ENCODE results near the gene SLC35G3.
"Not testable (repeated sequence)": the region's sequence is repeated elsewhere in the genome, so short reads cannot be mapped to it uniquely, and the experiment has no call there.

SLC35G3 gene

DNA sequence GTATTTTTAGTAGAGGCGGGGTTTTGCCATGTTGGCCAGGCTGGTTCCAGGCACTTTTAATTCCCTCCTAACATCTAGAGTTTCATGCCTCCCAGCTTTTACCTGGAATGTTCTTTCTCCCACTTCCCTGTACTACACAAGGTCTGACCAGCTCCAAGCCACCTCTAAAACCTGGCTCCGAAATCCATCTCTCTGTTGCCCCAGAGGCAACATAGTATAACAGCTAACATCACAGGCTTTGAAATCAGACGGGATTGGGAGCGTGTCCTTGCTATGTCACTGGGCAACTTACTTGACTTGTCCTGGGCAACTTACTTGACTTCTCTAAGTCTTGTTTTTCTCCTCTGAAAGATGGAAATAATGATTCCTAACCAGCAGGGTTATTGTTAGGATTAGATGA is 31.4 kb downstream of the SLC35G3 start:
- DNase-seq = no peak

DNA sequence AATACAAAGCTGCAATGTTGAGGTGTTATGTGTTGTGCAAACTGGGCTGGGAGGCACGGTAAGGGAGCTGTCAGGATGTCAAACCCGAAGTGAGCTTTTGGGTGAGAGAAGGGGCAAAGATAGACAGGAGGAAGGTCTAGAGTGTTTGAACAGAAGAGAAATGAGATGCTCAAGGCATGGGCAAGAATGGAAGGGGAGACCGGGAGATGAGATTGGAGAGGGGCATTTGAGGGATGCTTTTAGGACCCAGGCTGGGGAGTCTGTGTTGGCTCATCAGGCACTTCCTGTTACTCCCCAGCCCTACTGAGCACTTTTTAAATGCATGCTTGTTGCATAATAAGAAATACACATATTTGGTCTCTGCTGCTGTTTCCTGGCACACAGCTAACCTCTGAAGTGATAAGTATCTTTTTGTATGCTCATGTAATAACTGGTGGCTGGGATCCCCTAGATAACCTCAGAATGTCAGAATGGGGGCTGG is 32.9 kb downstream of the SLC35G3 start:
- no peak for DNase-seq

DNA sequence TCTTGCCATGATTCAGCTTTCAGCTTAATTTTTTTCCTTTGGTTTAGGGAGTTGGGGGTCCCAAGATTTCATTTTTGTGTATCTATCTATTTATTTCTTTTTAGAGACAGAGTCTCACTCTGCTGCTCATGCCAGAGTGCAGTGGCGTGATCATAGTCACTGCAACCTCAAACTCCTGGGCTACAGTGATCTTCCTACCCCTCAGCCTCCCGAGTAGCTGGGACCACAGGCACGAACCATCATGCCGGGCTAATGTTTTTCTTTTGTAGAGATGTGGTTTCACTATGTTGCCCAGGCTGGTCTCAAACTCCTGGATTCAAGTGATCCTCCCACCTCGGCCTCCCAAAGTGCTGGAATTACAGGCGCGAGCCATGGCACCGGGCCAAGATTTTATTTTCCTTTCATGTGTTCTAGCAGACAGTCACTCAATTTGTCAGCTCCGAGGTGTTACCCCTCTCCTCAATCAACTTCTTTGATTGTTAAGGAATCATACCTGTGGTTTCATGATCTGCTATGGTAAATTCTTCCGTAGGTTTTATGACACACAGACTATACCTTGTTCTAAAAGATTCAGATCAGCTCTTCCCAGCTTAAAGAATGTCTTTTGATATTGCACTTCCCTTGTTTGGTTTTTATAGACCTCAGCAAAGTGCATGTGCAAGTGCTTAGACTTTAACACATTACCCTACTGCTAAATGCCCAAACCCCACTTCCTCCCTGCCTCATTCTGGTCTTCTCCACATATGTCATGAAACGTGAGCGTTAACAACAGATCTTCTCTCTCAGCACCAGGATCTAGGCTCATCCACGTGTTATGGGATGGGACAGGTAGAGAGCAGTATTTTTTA is 33.6 kb downstream of the SLC35G3 start:
- DNase-seq = no peak

DNA sequence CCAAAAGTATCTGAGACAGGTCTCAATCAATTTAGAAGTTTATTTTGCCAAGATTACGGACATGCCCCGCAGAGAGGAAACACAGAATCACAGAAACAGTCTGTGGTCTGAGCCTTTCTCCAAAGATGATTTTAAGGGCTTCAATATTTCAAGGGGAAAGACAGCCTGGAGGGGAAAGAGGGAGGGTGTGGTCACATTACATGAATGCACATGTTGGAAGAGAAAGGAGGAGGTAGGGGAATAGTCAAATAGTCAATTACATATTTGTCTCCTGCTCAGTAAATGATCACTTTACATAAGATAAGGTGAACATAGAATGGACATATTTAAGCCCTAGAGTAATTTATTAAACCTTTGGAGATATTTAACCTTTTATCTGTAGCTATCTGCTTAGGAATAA is 34.3 kb downstream of the SLC35G3 start:
- DNase-seq = no peak

DNA sequence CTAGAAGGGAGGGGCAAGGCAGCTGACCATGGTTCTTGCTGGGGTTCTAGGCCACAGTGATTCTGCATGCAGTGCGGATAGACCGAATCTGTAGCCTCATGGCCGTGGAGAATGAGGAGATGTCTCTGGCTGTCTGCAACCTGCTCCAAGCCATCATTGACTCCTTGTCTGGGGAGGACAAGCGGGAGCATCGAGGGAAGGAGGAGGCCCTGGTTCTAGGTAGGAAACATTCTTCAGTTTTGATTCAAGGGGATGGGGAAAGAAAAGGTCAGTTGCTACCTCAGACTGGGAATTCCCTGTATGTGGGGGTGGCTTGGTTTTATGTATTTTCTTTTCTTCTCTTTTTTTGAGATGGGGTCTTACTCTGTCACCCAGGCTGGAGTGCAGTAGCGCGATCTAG is 38.9 kb downstream of the SLC35G3 start:
- DNase-seq = no peak

DNA sequence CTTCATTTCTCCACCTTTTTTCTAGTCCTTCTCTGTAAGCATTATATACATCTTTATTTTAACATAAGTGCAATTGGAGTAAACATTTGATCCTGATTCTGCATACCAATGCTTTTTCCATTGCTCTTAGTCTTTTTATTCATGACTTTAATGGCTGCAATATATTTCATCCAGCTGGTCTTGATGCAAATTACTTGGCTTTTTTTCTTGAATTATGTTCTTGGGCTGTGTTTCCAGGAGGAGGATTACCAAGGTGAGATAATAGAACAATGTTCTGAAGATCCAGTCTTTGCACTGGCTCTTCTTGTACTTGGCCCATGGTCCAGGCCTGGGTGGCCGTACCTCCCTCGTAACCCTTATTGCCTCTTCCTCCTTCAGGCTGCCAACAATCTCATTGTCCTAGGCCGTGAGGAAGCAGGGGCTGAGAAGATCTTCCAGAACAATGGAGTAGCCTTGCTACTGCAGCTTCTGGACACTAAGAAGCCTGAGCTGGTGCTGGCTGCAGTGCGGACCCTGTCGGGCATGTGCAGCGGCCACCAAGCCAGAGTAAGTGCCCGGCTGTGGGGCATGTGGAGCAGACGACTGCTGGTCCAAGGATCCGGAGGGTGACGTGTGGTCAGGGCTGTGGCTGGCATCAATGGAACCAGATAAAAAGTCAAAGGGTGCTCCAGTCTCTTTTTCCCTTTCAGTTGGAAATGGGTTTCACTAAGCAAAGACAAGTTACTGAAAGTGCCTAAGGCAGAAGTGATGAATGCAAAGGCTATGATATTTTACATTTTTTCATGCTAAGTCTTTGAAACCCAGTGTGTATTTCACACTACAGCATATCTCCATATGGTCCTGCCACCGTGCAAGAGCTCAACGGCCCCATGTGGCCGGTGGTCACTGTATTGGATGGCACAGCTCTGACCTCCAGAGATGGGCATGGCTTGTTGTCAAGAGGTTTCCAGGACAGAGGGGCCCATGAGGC is 39.7 kb downstream of the SLC35G3 start:
- no peak for DNase-seq

DNA sequence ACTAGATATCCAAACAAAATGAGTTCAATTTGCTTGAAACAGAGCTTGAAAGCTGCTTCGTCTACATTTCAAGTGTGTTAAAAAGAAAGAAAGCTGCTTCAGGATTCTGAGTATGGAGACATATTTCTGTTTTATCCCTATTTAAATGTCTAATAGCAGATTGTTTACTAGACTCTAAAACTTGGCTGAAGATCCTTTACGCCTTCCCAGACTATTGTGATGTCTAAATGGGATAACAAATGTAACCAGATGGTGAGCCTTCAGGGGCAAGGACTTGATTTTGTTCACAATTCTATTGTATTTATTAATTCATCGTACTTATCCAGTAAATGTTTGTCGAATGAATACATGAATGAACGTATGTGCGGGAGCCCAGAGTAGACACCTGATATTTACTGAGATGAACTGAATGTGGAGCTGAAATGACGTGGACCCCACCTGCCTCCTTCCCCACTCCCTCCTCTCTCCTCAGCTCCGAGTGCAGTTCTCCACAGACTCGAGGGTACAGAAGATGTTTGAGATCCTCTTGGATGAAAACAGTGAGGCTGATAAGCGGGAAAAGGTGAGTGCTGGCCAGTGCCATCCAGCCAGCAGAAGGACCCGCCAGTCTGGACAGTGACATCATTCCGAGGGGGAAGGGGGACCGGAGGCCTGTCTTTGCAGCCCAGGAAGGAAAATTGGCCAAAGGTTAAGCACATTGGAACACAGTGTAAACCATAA is 41.6 kb downstream of the SLC35G3 start:
- DNase-seq = no peak

DNA sequence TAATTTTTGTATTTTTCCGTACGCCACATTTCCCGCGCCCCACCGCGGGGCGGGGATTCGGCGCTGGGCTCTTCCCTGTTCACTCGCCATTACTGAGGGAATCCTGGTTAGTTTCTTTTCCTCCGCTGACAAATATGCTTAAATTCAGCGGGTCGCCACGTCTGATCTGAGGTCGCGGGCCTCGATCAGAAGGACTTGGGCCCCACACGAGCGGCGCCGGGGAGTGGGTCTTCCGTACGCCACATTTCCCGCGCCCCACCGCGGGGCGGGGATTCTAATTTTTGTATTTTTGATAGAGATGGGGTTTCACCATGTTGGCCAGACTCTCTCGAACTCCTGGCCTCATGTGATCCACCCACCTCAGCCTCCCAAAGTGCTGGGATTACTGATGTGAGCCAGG is 43.1 kb downstream of the SLC35G3 start:
- DNase-seq = not testable (repeated sequence)

DNA sequence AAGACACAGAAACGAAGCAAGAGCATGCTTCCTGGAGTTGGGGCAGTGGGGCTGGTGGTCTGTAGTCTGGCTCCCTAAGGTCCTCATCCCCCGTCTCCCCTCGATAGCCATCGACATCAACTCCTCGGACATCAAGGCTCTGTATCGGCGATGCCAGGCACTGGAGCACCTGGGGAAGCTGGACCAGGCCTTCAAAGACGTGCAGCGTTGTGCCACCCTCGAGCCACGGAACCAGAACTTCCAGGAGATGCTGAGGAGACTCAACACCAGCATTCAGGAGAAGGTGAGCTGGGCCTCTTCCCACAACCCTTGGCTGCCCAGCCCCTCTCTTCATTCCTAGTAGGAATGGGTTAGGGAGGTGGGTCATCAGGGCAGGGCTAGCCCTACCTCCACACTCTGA is 44.3 kb downstream of the SLC35G3 start:
- no peak for DNase-seq

DNA sequence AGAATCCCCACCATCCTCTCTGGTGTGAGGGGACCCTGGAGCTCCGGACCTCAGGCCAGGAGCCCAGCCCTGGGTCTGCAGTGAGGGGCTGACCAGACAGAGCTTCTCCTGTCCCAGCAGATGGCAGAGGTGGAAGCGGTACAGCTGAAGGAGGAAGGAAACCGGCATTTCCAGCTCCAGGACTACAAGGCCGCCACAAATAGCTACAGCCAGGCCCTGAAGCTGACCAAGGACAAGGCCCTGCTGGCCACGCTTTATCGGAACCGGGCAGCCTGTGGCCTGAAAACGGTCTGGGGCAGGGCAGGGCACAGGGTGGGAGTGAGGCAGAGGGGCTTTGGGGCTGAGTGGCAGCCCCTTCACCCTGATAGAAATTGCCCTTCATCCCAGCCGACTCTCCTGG is 46.0 kb downstream of the SLC35G3 start:
- no peak for DNase-seq

DNA sequence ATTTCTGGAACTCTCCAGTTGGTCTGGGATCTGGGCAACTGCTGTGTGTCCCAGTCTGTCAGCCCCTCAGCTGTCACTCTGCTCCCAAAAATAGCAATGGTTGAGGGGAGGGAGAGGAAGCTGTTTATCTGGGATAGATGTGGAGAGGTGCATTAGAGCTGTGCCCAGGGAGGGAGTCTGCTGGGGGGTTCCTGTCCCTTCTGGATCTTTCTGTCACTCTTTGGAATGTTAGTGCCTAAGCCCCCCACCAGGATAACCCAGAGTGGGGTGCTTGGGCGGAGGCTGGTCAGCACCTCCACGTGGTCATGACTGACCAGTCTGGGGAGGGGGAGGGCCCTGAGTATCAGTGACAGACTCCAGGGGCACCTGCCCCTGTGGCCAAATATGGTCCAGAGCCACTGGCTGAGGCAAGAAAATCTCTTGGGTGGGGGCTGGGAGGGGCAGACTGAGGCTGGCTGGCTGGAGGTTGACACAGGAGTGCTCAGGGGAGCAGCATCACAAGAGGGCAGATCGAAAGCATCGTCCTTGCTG is 46.8 kb downstream of the SLC35G3 start, which contains the start of gene UNC45B:
Gene UNC45B, plus strand, starts transcription at position 443 of the 531 bp plus-strand sequence. CDS start 447 bp downstream, outside the sequence.
- no peak for DNase-seq

DNA sequence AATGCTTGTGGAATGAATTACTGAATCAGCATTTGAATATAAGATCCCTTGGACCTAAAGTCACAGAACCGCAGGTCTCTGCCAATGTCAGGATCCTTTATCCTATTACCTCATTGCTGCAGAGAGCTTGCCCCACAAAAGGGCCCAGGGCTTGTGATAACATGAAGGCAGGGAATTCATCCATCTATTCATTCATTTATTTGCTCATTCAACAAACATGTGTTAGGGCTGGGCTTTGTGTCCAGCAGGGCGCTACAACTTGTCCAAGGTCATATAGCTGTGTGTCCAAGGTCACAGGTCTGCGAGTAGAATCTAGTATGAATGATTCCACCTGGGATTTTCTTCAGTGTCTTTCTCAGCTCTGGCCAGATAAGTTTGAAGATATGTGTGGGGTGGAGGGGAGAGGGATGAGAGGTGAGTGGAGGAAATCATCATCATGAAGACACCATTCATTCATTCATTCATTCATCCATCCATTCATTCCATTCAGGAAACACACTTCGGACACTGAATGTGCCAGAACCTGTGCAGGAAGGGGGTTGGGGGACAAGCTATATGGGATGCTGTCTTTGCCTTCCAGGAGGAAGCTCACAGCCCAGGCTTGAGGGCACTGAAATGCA is 47.9 kb downstream of the SLC35G3 start:
- no peak for DNase-seq

DNA sequence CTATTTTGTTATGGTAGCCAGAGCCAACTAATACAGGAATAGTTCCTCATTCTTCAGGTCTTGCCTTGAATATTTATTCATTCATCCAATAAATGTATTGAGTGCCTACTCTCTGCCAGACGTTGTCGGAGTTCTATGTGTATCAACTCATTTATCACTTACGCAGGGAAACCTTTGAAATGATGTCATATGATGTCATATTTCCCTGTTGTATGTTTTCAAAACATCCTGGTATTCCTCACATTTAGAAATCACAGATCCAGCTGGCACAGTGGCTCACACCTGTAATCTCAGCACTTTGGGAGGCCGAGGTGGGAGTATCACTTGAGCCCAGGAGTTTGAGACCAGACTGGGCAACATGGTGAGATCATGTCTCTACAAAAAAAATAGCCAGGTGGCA is 49.4 kb downstream of the SLC35G3 start:
- DNase-seq = no peak

All from NCI-H748 treated with DMSO at 0.1 percent for 48 hours (cell line).